Activated CD4-positive, alpha-beta T cell treated with anti-CD3 and anti-CD28 coated beads, Interleukin-2, amount 50 U/mL, for 24 hours (primary cell): ENCODE results near the gene NDUFS6.
"Not testable (repeated sequence)": the region's sequence is repeated elsewhere in the genome, so short reads cannot be mapped to it uniquely, and the experiment has no call there.

ENCODE experiments used
- DNase-seq, 2 donors: peaks; one replicate each; pipeline ENCODE4 v3.0.0-alpha.2; 2020; ENCODE audit warnings: low read depth in 1 of 2, low spot score in 1 of 2

NDUFS6 gene

DNA sequence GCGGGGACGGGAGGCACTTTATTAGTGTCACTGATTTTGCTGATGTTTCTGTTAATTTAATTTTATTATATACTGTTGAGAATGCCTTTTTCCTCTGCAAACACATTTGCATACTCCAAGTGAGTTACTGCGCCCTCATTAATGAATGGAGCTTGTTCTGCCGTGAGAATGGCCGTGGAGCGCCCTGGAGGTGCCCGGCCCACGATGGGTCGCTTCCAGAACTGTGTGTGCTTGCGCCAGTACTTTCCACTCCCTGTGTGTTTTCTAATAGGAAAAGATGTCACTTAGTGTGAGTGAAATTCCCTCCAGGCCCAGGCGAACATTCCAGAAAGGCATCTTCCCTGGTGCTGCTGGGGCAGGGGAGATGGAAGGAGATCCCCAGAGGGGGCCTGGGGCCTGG is 30.1 kb downstream of the NDUFS6 start:
- DNase-seq = no peak

DNA sequence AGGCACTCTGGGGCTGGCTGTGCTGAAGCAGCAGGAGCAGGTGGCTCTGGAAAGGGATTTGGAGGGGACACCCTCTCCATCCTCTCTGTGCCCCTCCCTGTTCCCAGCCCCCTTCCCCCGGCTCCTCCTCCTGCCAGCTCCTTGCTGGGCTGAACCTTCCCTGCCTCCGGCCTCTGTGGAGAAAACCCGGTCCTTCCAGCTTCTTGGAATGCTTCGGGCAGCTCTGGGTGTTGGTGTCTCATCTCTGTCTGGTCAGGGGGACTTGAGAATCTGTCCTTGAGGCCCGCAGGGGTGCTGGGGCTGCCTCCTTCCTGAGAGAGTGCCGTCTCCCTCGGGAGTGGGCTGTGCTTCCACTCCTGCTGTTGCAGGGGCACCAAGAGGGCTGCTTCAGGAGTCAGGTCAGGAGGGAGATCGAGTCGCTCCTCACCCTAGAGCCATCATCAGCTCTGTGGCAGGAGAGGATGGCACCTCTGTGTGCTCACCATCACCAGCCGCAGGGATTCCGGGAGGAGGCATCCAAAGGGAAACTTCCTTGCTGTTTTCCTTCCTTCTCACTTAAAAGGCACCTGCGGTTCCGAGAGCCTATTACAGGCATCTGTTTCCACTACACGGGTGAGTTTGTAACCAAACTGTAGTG is 30.6 kb downstream of the NDUFS6 start:
- DNase-seq = no peak

DNA sequence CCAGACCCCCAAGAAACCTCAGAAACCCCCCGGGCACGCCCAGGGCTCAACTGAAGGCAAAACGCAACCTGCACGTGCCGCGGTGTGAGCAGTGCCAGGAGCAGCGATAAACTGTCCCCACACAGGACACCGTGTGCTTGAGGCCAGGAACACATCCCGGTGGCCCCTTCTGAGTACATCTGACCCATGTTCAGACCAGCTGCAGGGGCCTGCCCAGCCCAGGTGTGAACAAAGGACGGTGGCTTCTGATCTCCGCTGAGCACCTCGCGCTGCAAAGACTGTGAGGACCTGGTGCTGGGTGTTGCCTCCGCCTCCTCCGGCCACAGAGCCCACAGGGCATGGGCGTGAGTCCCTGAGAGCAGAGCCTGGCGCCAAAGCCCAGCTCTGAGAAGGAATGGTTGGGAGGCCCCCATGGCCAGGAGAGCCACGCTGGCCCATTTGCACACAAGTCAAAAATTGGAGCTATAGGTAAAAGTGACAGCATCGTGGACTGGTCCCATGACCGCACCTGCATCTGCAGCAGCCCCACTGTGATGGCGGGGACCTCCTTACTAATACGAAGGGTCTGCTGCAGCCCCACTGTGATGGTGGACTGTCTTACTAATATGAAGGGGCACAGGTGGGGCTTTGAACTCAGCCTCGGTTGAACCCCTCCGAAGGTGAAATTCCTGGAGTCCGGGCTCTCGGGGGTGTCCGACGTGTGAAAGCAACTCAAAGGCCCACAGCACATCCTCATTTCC is 31.5 kb downstream of the NDUFS6 start:
- DNase-seq = no peak

DNA sequence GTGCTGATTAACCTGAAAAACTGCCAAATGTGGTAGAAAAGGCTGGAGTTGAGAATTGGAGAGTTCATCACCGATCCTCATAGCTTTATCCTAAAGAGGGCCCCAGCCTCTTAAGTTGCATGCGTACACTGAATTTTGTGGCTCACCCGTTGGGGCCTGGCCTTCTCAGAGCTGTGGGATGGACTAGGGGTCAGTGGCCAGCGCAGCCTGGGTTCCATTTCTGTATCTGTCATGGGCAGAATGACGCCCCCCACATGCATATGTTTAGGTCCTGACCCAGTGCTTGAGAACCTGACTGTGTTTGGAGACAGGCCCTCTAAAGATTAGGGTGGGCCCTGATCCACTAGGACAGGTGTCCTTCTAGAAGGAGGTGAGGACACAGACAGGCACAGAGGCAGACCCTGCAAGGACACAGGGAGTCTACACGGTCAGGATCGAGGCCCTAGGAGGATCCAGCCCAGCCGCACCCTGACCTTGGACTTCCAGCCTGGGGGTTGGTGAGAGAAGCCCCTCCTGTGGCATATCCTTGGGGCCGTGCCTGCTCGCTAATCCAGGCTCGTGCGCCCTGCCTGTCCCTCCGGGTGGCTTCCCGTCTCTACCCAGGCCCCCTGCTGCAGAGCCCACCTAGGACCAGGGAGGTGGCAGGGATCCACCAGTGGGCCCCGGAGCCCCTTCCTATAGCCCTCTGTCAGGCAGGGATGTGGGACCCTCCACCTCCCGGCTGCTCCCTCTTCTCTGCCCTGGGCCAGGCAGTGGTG is 32.2 kb downstream of the NDUFS6 start:
- no peak for DNase-seq

DNA sequence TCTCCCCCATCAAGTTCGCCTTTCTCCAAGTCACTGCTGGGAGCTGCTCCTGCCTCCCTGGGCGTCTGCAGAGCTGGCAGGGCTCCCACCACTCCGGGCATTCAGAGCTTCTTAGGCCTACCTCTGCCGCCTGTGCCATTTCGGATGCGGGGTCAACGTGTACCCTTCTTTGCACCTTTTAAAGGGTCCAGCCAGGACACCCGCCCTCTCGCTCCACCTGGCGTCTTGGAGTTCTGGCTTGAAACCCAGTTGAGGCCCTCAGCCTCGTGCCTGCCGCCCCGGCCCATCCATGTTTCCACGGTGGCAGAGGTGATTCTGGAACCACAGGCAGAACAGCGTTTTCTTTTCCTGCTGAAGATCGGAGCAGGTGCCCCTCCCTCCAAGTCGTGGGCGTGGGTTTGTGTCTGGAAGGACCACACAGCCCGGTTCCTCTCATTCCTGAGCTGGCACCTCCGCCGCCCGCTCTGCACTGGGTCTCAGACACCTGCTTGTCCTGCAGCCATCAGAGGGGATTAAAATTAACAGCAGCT is 32.9 kb downstream of the NDUFS6 start:
- DNase-seq = no peak

DNA sequence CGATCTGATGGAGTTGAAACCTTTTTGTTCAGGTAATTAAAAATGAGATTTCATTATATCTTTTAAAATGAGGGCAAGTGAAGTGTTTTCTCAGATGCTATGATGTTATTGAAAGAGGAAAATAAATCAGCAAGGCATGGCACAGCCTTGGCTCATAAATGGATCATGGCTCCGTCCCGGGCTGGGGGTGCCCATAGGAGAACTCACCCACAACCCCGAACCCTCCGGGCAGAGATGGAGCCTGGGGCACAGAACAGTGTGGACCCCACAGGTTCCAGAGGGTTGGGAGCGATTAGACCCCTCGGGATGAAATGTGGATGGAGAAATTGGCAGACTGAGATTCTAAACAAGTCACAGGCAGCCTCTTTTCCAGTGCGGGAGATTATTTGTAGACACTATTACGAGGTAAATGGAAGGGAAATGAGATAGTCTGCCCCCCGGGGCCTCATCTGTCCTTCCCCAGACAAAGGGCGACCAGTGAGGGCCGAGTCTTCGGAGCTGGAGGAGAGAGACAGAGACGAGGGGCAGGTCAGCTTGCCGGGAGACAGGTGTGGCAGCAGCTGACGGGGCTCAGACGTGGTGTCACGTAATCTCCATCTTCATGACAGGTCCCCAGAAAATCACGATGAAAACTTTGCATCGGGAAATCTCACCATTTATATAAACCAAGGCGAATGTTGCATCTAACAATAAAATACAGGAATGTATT is 33.7 kb downstream of the NDUFS6 start:
- DNase-seq = no peak

DNA sequence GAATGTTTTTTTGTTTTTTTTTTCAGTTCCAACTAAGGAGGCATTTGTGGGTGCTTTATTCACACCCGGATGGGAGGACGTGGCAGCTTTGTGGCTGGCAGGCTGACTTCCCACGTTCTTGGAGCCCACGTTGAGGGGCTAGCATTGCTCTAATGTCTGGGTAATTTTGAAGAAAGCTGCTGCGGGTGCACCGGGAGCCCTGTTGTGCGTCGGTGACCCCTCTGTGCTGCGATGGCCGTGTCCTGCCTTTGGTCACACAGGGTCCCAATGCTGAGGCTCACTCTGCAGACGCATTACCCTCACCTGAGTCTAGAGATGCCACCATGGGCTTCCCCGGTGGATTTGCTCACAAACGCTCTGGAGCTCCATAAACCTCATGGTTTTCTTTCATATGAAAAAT is 34.2 kb downstream of the NDUFS6 start:
- no peak for DNase-seq

DNA sequence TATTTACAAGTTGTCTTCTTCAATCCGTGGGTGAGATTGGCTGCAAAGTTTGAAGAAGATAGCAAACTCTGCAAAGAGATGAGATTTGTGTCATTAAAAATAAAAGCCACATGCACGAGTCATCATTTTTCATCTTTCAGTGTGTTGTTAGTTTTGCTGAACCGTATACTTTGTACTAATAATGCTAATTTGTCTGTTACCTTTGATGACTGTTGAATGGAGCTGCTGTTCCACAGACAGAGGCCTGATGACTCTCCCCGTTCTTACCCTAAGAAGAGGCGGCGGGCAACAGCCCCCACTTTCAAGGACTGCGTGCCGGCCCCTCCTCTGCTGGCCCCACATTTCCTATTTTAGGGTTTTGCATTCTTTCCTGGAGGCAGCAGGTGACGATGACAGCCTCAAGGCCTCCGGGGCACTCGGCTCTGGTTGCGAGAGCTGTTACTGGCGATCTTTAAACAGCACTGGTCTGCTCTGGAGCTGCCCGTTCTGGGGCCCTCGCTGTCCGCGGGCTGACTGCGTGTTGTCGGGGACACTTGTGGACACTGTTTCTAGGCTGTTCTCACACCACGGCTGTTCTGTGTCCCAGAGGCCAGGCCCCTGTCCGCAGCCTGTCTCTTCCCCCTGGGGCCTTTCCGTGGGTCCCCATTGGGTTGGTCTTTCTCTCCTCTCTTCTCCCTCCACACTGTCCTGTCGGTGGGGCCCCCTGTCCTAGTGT is 35.1 kb downstream of the NDUFS6 start:
- no peak for DNase-seq

DNA sequence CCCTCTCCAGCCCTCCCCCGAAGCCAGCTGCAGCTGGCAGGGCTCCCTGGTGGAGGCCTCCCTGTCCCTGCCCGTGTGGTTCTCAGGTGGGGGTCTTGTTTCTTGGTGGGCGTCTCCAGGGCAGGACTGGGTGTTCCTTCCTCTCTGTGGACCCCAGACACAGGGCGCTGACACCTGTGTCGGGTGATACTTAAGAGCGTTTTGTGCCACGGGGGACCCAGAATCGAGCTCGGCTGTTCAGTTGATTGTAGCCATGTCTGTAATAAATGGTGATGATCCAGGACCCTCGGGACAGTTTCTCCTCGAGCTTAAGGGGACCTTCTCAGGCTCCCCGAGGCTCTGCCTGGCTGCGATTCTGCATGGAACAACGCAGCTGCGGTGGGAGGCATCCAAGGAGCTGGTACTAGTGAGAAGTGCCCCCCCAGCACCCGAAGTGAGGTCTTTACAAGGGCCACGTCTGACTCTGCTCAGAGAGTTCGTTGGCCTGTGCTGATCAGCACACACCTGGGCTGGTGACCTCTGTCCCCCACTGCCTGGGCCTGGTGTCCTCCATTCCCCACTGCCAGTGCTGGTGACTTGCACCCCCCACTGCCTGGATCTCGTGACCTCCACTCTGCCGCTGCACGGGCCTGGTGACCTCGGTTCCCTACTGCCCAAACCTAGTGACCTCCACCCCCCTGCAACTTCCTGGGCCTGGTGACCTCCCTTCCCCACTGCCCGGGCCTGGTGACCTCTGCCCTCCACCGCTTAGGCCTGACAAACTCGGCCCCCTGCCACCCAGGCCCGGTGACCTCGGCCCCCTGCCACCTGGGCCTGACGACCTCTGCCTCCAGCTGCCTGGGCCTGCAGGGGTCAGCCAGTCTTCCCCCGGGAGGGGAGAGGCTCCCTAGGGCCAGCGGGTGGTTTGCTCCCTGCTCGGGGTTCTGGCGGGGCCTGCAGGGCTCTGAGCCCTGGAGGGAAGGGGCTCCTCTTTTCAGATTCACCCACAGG is 36.0 kb downstream of the NDUFS6 start:
- no peak for DNase-seq

DNA sequence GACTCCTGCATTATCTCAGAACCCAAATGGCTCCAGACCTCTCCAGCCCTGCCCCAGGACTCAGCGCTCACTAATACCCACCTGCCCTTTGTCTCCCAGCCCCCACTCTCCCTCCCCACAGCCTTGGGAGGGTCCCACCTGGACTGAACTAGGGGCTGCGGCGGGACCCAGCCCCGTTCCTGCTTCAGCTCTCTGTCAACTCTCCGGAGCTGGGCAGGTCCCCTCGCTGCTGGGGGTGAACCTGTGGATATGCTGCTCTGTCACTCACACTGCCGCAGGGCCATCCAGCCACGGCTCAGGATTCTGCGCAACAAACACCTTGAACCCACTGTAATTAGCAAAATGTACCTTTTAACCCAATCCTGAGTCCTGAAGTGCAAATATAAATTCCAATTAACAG is 36.8 kb downstream of the NDUFS6 start:
- no peak for DNase-seq

DNA sequence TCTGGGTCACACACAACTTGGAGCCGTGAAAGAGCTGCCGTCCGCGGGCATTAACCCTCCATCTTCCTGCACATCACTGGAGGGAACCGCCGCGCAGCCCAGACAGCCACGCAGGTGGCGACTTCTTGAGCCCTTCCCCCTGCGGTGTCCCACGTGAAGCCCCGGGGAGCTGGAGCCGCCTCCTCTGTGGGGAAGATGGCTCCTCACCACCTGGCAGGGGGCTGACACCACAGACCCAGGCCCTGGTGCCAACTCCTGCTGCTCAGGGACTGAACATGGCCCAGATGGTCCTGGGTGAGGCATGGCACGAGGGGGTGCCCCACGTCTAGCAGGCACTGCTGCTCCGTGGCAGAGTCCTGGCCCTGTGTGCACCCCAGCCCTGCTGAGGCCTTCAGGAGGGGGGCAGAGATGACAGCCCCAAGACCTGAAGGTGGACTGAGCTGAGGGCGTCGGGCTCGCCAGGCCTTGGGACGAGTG is 38.9 kb downstream of the NDUFS6 start:
- no peak for DNase-seq

DNA sequence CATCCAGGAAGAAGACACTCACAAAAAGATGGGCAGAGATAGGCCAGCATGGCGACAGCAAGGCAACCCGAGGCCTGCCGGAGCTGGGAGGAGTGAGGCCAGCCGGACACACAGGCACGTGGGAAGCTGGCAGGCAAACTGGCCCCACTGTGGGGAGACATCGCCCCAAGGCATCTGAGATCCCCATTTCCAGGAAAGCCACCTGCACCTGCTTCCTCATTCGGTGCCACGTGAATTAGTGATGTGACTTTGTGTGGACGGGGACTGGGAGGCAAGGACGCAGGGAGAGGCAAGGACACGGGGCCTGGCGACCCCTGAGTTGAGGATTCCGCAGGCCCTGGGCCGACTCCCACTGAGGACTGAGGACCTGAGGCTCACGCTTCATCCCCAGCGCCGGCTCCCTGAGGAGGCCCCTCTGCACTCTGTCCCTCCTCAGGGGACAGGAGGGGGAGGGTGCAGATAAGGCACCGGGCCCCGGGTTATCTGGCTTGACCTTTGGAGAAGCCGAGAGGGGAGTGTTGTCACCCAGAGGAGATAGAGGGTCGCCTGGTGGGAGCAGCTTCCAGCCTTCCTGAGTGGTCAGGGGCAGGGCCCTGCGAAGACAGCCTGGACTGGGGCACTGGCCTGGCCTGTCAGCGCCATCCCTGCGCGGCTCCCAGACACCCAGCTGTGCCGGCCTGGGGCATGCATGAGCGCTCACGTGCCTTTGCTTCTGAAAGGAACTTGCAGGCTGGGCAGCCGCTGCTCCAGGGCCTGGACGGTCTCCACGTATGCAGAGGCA is 39.7 kb downstream of the NDUFS6 start:
- no peak for DNase-seq

DNA sequence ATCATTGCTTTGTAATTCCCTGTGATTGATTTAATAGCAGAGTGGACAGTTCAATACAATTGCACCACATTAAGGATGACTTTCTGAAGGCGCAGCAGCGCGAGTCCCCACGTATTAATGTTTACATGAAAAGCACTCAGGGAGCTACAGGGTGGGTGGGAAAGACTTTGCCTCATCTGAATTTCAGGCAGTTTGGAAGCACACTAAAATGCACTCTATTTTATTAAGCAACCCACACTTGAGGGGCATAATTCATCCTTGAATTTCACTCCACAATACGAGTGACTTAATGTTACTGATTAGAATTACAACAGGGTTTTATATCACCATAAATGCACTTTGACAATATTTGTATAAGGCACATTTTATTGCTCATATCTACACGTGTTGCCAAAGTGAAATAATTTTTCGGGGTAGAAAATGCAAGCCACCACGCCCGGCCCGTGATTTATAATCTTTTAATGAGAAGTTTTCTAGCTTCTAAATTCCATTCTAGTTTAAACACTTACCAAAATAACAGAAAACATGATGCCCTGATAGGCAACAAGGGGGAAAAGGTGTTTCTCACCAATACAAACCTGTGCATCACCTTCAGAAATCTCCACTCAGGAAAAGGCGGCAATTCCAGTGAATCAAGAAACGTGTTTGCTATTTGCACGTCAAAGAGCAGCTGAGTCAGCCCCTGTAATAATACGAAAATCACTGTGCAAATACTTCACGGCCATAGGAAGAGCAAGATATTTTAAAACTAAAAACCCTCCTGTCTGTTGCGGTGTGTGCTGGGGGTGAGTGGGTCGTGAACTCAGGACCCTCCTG is 41.0 kb downstream of the NDUFS6 start:
- DNase-seq = no peak

DNA sequence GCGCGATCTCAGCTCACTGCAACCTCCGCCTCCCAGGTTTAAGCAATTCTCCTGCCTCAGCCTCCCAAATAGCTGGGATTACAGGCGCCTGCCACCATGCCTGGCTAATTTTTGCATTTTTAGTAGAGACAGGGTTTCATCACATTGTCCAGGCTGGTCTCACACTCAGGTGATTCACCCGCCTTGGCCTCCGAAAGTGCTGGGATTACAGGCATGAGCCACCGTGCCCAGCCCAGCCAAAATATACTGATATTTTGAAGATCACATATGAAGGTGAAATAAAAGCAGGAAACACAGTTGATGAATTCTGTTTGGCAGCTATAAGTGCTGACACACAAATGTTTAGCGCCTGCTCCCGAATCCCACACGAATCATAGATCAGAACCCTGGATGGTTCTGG is 42.6 kb downstream of the NDUFS6 start:
- not testable (repeated sequence) for DNase-seq

DNA sequence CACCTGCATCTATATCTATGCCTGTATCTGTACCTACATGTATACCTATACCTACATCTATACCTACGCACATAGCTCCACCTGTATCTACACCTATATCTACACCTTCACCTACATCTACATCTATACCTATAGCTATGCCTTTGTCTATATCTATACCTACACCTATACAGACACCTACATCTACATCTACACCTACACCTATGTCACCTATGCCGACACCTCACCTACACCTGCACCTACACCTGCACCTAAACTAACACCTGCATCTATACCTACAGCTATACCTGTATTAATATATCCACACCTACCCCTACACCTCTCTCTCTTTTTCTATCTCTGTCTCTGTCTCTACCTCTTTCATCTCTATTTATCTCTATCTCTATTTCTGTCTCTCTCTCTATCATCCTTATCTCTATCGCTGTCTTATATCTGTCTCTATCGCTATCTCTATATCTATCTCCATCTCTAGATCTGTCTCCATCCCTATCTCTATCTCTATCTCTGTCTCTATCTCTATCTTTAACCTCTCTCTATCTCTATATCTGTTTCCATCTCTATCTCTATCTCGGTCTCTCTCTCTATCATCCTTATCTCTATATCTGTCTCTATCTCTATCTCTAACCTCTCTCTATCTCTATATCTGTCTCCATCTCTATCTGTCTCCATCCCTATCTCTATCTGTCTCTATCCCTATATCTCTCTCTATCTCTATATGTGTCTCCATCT is 43.7 kb downstream of the NDUFS6 start:
- no peak for DNase-seq

DNA sequence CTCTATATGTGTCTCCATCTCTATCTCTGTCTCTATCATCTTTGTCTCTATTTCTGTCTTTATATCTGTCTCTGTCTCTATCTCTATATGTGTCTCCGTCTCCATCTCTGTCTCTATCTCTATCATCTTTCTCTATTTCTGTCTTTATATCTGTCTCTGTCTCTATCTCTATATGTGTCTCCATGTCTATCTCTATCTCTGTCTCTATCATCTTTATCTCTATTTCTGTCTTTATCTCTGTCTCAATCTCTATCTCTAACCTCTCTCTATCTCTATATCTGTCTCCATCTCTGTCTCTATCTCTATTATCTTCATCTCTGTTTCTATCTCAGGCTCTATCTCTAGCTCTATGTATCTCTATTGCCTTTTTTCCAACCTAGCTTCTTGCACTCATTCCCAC is 44.5 kb downstream of the NDUFS6 start:
- DNase-seq = no peak

DNA sequence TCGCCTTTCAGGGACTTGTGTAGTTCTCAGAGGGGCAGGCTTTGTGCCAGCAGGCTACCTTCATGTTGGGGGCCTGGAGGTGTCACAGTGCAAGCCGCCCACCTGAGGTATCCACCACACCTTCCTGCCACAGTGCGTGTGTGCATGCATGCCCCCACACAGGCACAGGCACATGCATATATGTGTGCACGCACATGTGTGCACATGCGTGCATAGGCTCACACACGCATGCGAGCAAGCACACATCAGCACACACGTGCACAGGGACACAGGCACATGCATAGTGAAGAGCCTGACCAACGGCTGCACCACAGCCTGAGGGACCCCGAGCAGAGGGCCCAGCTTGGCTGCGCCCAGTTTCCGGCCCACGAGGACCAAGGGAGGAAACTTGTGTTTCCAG is 45.4 kb downstream of the NDUFS6 start:
- no peak for DNase-seq
